SH-SY5Y (cell line): ENCODE results near the gene ACAA2.

Source experiments
- GATA2 ChIP-seq: IDR thresholded peaks from 2 replicates; pipeline ENCODE4 v1.6.1; 2011; ENCODE audit warnings: mild to moderate bottlenecking, low read depth, low read length
- GATA3 ChIP-seq: IDR thresholded peaks from 2 replicates; pipeline ENCODE4 v1.6.1; 2011; ENCODE audit warnings: low read depth, mild to moderate bottlenecking, low read length, moderate library complexity

DNA sequence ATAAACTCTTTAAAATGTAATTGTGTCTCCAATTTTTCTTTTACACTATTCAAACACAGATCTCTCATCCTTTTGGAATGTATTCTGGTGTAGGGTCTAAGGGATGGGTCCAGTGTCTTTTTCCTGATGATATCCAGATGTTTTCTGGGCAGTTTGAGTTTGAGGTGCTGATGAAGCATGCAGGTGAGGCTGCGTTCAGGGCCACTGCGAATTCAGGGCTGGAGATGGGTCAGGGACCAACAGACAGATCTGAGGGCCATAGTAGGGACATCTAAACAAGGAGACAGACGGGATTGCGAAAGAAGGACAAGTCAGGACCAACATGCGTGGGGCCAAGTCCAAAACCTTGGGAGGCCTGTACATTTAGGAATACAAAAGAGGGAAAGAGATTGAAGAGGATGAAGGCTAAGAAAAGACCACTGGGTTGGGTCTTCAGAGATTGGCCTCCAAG is 70.2 kb downstream of the ACAA2 start:
- TF ChIP-seq GATA3 (no peak), GATA2 (no peak)
